Measurements from ENCODE around the gene DPEP2. TPM values are rescaled to one million over a fixed set of nuclear protein-coding genes. Genes with fewer than 3 reads are reported as not detected.
"Not testable (repeated sequence)": the region's sequence is repeated elsewhere in the genome, so short reads cannot be mapped to it uniquely, and the experiment has no call there.

DPEP2 gene
- total and polyA plus RNA-seq, 8 donors = 0.32 to 4.0 (median 1.0) TPM; not detected in 2

DNA sequence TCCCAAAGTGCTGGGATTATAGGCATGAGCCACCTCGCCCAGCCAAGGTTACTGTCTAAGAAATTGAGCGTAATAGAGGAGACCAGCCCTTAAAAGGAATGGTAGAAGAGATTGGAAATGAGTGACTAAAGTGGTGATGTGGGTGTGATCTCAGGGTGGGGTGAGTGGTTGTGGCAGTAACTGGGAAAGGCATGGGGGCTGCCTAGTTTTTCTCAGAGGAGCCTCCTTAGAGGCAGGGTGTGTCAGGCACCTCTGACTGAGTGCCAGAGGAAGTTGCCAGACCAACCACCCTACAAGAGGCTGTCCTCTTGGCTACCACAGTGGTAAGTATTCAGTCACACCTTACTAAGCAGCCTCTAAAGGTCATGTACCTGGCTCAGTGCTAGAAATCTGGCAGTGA lies 32.7 kb upstream of the DPEP2 start:
- H3K36me3 ChIP-seq = no peaks in the 10 kb centered on the region
- DNase-seq = no peak
- TF ChIP-seq, protein P1, sequence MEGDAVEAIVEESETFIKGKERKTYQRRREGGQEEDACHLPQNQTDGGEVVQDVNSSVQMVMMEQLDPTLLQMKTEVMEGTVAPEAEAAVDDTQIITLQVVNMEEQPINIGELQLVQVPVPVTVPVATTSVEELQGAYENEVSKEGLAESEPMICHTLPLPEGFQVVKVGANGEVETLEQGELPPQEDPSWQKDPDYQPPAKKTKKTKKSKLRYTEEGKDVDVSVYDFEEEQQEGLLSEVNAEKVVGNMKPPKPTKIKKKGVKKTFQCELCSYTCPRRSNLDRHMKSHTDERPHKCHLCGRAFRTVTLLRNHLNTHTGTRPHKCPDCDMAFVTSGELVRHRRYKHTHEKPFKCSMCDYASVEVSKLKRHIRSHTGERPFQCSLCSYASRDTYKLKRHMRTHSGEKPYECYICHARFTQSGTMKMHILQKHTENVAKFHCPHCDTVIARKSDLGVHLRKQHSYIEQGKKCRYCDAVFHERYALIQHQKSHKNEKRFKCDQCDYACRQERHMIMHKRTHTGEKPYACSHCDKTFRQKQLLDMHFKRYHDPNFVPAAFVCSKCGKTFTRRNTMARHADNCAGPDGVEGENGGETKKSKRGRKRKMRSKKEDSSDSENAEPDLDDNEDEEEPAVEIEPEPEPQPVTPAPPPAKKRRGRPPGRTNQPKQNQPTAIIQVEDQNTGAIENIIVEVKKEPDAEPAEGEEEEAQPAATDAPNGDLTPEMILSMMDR (IDR thresholded peaks at IDR 0.05) = no peak
- no peak overlapping the region for H3K4me3 ChIP-seq
- no peak for FAIRE-seq
- no peaks in the 10 kb centered on the region for H3K27me3 ChIP-seq
- H3K27ac ChIP-seq = no peak overlapping the region
- H3K9me3 ChIP-seq = no peaks in the 10 kb centered on the region
- intact Hi-C loops (cut with DNase I) = loop anchor here in 1 of 3 donors (10.0 kb wide), 2 partner anchors 147 to 207 kb away; partner anchors contain the start of gene NRN1L
- no peak for ATAC-seq
- 89 to 92% methylated on average over 2 of the region's 2 CpGs for WGBS, 2 donors
- no peaks in the 10 kb centered on the region for H3K4me1 ChIP-seq

DNA sequence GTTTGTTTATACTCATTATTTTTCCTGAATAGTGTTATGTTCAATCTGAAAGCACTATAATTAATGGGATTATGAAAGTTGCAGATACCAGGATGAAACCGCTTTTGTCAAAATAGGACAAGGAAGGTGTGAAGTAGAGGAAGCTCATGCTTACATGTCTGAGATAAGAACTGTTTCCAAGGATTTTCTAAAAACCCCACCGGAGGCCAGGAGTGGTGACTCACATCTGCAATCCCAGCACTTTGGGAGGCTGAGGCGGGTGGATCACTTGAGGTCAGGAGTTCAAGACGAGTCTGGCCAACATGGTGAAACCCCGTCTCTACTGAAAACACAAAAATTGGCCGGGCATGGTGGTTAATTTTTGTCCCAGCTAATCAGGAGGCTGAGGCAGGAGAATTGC lies 30.8 kb upstream of the DPEP2 start:
- intact Hi-C loops (cut with DNase I) = loop anchor here in 1 of 3 donors (10.0 kb wide), 2 partner anchors 145 to 205 kb away; partner anchors contain the start of gene NRN1L
- WGBS, 2 donors = 86 to 92% methylated on average over 6 of the region's 6 CpGs
- DNase-seq, H3K27me3 ChIP-seq, FAIRE-seq, H3K4me3 ChIP-seq, H3K4me1 ChIP-seq, H3K27ac ChIP-seq, H3K36me3 ChIP-seq, H3K9me3 ChIP-seq: not testable (repeated sequence)
- ATAC-seq = peak in 1 of 4 donors; percentile 29

DNA sequence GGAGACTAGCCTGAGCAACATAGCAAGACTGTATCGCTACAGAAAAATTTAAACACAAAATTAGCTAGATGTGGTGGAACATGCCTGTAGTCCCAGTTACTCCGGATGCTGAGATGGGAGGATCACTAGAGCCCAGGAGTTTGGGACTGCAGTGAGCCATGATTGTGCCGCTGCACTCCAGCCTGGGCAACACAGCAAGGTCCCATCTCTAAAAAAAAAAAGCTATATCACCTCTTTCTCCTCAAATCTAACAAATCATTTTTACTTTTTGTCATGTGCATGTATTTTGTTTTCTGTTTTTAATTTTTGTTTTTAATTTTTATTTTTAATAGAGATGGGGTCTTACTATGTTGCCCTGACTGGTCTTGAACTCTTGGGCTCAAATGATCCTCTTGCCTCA lies 29.7 kb upstream of the DPEP2 start:
- Histone ChIP-seq H3K27ac (no peak overlapping the region), H3K4me1 (peaks cover 0 to 5% (median 0%) of the 10 kb centered on the region in 3 donors), H3K4me3 (no peak overlapping the region), H3K27me3 (no peaks in the 10 kb centered on the region), H3K9me3 (no peaks in the 10 kb centered on the region), H3K36me3 (no peaks in the 10 kb centered on the region)
- FAIRE-seq (no peak), ATAC-seq (no peak), DNase-seq (no peak)
- 89 to 99% methylated on average over 3 of the region's 3 CpGs for WGBS, 2 donors
- TF ChIP-seq, protein P1 (IDR thresholded peaks at IDR 0.05) = no peak
- intact Hi-C loops (cut with DNase I) = no loop called here

DNA sequence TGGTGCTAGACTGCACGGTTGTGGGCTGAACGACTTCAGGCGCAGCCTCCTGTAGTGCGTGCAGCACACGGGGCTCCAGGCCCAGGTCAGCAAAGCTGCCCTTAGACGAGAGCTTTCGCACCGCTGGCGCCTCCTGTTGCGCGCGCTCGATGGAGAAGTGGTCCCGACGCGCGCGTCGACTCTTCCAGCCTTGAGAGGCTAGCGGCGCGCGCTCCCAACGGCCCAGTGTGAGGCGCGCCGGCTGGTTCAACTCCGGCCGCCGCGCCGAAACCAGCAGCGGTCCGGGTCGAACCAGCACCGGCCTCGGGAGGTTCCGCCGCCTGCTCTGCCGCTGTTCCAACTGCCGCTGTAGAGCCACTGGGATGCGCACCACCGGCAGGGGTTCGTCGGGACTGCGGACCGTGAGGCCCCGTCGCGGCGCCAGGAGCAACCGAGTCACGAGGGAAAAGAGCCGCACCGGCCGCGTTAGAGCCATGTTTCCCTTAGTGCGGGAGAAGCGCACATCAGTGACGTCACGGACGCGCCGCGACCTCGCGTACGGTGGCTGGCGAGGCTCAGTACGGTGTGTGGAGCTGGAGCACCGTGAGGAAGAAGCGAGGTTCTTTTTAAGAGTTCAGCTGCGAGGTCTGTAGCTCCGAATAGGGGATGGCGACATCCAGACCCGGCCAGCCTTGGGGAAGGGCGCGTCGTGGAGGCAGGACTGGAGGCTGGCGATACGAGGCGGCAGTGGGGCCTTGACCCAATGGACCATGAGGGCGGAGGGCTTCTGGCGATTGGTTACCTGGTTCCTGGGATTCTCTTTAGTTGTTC lies 23.6 kb upstream of the DPEP2 start, which contains the start of the genes DDX28 and DUS2:
TSS of gene DDX28 (minus strand) at position 505 of the 810 bp plus-strand sequence. CDS start at position 475, 30 bp downstream.
TSS of gene DUS2 (plus strand) at position 557 of the 810 bp plus-strand sequence. CDS start 14,740 bp downstream, outside the sequence.
- Histone ChIP-seq H3K9me3 (no peaks in the 10 kb centered on the region), H3K27ac (peak within 1 kb of the TSS; percentile 43 to 75 (median 70)), H3K36me3 (no peaks in the 10 kb centered on the region), H3K4me1 (peaks cover 10 to 19% (median 13%) of the 10 kb centered on the region in 3 donors), H3K27me3 (no peaks in the 10 kb centered on the region), H3K4me3 (peak within 1 kb of the TSS; percentile 88 to 100 (median 96))
- 0 to 1% methylated on average over 83 to 84 of the region's 84 CpGs for WGBS, 2 donors
- ATAC-seq = peak; percentile 99 to 100 (median 100)
- no peak for FAIRE-seq
- DNase-seq = peak; percentile 84 to 98 (median 92)
- TF ChIP-seq, protein P1 (IDR thresholded peaks at IDR 0.05) = no peak
- intact Hi-C loops (cut with DNase I) = no loop called here

DNA sequence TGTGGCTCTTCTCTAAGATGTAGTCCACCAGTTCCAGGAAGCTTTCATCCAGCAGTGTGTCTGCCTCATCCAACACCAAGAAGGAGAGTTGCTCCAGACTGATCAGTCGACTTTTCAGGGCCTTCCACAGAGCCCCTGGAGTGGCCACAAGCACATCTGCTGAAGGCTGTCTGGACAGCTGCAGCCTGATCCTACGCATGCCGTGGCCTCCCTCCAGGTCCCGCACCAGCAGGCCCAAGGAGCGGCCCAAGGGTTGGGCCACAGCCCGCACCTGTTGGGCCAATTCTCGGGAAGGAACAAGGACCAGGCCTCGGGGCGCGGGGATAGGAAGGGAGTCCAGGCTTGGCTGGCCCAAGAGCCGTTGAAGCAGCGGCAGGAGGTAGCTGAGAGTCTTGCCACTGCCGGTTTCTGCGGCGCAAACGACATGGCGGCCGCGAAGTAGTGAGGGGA lies 23.0 kb upstream of the DPEP2 start:
- DNase-seq (peak in 4 of 6 donors; percentile 24 to 73 (median 44)), ATAC-seq (peak in 2 of 4 donors; percentile 5 to 18), FAIRE-seq (no peak)
- Histone ChIP-seq H3K4me1 (peaks cover 10 to 19% (median 13%) of the 10 kb centered on the region in 3 donors), H3K36me3 (no peaks in the 10 kb centered on the region), H3K27ac (peak overlapping the region in 3 of 4 donors; percentile 43 to 75 (median 72)), H3K9me3 (no peaks in the 10 kb centered on the region), H3K27me3 (no peaks in the 10 kb centered on the region), H3K4me3 (peak overlapping the region; percentile 88 to 100 (median 96))
- 2 to 4% methylated on average over 19 of the region's 19 CpGs for WGBS, 2 donors
- intact Hi-C loops (cut with DNase I) = no loop called here
- TF ChIP-seq, protein P1 (IDR thresholded peaks at IDR 0.05) = no peak
